DOHH2 (cell line): ENCODE results near the gene MED25.

Source experiments
- EZH2phosphoT487 ChIP-seq: fragments of 200-600 bp; sonication (generic); IDR thresholded peaks from 2 replicates; pipeline ENCODE4 v1.6.1; 2017; ENCODE audit warnings: borderline replicate concordance, mild to moderate bottlenecking, antibody characterized with exemption, low read length, moderate library complexity, mixed read lengths
- TF ChIP-seq, protein P1 (sequence below): fragments of 200-600 bp; sonication (generic); IDR thresholded peaks from one replicate; pipeline ENCODE4 v1.5.1; 2014; ENCODE audit warnings: antibody characterized with exemption, mild to moderate bottlenecking, low read depth, low read length; ENCODE audit not compliant: poor library complexity, severe bottlenecking

DNA sequence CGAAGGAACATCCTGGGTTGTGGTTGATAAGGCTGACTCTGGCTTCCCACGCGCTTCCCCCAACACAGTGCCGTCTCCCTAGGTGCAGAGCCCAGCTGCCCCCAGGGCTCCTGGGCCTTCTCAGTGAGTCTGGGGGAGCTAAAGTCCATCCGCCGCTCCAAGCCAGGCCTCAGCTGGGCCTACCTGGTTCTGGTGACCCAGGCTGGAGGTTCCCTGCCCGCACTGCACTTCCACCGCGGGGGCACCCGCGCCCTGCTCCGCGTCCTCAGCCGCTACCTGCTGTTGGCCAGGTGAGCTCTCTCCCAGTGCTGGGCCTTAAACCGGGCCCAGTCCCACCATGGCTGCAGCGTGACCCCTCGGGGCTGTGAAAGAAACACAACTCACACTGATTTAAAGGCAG is 63.1 kb downstream of the MED25 start:
- TF ChIP-seq, protein P1, sequence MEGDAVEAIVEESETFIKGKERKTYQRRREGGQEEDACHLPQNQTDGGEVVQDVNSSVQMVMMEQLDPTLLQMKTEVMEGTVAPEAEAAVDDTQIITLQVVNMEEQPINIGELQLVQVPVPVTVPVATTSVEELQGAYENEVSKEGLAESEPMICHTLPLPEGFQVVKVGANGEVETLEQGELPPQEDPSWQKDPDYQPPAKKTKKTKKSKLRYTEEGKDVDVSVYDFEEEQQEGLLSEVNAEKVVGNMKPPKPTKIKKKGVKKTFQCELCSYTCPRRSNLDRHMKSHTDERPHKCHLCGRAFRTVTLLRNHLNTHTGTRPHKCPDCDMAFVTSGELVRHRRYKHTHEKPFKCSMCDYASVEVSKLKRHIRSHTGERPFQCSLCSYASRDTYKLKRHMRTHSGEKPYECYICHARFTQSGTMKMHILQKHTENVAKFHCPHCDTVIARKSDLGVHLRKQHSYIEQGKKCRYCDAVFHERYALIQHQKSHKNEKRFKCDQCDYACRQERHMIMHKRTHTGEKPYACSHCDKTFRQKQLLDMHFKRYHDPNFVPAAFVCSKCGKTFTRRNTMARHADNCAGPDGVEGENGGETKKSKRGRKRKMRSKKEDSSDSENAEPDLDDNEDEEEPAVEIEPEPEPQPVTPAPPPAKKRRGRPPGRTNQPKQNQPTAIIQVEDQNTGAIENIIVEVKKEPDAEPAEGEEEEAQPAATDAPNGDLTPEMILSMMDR: no peak
- TF ChIP-seq EZH2phosphoT487: no peak
